GM12865 (cell line): ENCODE data around the gene PCMT1.

Source experiments
- DNase-seq: peaks from one replicate; pipeline ENCODE4 v3.0.0; 2010; ENCODE audit warnings: low read depth
- H3K4me3 ChIP-seq: 2 replicates; pipeline ENCODE4 v1.5.1; 2011; ENCODE audit warnings: mild to moderate bottlenecking, low read depth, low read length, control low read depth
- TF ChIP-seq, protein P1 (sequence below): IDR thresholded peaks from 2 replicates; pipeline ENCODE4 v1.5.1; 2011; ENCODE audit warnings: low read length, control low read depth, low read depth, inconsistent platforms; ENCODE audit not compliant: insufficient read depth; ENCODE audit errors: missing control alignments

Gene PCMT1

DNA sequence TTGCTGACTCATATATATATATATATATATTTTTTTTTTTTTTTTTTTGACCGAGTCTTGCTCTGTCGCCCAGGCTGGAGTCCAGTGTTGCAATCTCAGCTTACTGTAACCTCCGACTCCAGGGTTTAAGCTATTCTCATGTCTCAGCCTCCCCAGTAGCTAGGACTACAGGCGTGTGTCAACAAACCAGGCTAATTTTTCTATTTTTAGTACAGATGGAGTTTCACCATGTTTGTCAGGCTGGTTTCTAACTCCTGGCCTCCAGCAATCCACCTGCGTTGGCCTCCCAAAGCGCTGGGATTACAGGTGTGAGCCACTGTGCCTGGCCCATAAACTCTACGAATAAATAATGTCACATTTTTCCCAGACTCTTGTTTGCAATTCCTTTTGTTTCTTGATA lies 109.8 kb downstream of the PCMT1 start:
- H3K4me3 ChIP-seq: no peak overlapping the region
- no peak for DNase-seq
- TF ChIP-seq, protein P1, sequence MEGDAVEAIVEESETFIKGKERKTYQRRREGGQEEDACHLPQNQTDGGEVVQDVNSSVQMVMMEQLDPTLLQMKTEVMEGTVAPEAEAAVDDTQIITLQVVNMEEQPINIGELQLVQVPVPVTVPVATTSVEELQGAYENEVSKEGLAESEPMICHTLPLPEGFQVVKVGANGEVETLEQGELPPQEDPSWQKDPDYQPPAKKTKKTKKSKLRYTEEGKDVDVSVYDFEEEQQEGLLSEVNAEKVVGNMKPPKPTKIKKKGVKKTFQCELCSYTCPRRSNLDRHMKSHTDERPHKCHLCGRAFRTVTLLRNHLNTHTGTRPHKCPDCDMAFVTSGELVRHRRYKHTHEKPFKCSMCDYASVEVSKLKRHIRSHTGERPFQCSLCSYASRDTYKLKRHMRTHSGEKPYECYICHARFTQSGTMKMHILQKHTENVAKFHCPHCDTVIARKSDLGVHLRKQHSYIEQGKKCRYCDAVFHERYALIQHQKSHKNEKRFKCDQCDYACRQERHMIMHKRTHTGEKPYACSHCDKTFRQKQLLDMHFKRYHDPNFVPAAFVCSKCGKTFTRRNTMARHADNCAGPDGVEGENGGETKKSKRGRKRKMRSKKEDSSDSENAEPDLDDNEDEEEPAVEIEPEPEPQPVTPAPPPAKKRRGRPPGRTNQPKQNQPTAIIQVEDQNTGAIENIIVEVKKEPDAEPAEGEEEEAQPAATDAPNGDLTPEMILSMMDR: no peak

DNA sequence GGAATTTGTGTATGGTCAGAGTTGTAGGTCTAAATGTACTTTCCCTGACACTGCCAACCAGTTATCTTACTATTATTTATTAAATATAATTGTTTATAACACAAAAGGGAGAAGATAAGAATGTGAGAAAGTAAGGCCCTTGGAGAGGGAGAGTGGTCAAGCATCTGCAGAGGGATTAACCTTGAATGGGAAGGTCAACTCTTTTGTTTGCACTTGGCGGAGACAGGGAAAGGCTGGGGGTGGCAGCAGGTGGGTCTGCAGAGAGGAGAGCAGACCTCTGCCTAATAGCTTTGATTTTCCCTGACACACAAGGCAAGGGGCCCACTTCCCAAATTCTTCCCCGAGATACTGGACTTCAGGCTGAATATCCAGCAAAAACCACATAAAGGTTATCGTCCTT lies 110.4 kb downstream of the PCMT1 start:
- DNase-seq: no peak
- TF ChIP-seq, protein P1: no peak
- H3K4me3 ChIP-seq: no peak overlapping the region

DNA sequence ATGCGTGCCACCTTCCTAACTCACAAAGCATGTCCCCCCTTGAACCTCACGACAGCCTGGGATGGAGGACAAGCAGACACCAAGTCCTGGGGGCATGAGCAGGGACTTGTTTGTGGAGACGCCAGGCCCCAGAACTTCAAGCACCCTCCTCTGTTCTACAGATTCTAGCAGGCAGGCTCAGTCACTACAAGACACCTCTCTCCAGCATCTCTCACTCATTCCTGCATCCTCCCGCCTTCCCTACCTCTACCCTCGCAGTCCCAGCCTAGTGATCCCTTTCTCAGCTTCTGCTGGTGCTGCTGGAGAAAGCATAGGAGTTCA lies 110.9 kb downstream of the PCMT1 start:
- DNase-seq: no peak
- TF ChIP-seq, protein P1: no peak
- H3K4me3 ChIP-seq: no peak overlapping the region
